Activated CD8-positive, alpha-beta memory T cell treated with anti-CD3 and anti-CD28 coated beads, Interleukin-2, amount 50 U/mL, for 1 hour (primary cell): ENCODE measurements around the gene ZSCAN21.

Experiments
- DNase-seq: peaks from one replicate; pipeline ENCODE4 v3.0.0-alpha.2; 2020; ENCODE audit errors: extremely low read depth

The ZSCAN21 gene

GRCh38 chr7:100027197-100027596, 22.4 kb upstream of the ZSCAN21 start:
- DNase-seq: no peak

- no peak for DNase-seq
Measured at GRCh38 chr7:100029596-100029995, 20.0 kb upstream of the ZSCAN21 start.

GRCh38 chr7:100033526-100033925, 16.0 kb upstream of the ZSCAN21 start:
- no peak for DNase-seq

GRCh38 chr7:100034871-100035510, 14.6 kb upstream of the ZSCAN21 start:
- no peak for DNase-seq

- no peak for DNase-seq
Measured at GRCh38 chr7:100035876-100036275, 13.7 kb upstream of the ZSCAN21 start.

GRCh38 chr7:100038326-100038725, 11.2 kb upstream of the ZSCAN21 start:
- no peak for DNase-seq

GRCh38 chr7:100040575-100040974, 9.0 kb upstream of the ZSCAN21 start:
- no peak for DNase-seq

GRCh38 chr7:100044718-100045117, 4.9 kb upstream of the ZSCAN21 start:
- no peak for DNase-seq

- DNase-seq: no peak
Measured at GRCh38 chr7:100048680-100049079, 894 bp upstream of the ZSCAN21 start.

GRCh38 chr7:100051611-100052010, 2.0 kb downstream of the ZSCAN21 start:
- DNase-seq: no peak

GRCh38 chr7:100053215-100053614, 3.6 kb downstream of the ZSCAN21 start:
- DNase-seq: no peak

- no peak for DNase-seq
Measured at GRCh38 chr7:100057006-100057405, 7.4 kb downstream of the ZSCAN21 start.

- DNase-seq: no peak
Measured at GRCh38 chr7:100059251-100059739, 9.7 kb downstream of the ZSCAN21 start.

- DNase-seq: no peak
Measured at GRCh38 chr7:100061518-100062193, 12.1 kb downstream of the ZSCAN21 start.

GRCh38 chr7:100063376-100063775, 13.8 kb downstream of the ZSCAN21 start:
- no peak for DNase-seq

GRCh38 chr7:100064162-100064561, 14.6 kb downstream of the ZSCAN21 start:
- DNase-seq: no peak

- no peak for DNase-seq
Measured at GRCh38 chr7:100065452-100066186, 16.0 kb downstream of the ZSCAN21 start.

GRCh38 chr7:100066953-100067352, 17.4 kb downstream of the ZSCAN21 start:
- no peak for DNase-seq

- no peak for DNase-seq
Measured at GRCh38 chr7:100069991-100070390, 20.4 kb downstream of the ZSCAN21 start.

- DNase-seq: no peak
Measured at GRCh38 chr7:100071018-100071723, 21.6 kb downstream of the ZSCAN21 start.

GRCh38 chr7:100072462-100072861, 22.9 kb downstream of the ZSCAN21 start:
- DNase-seq: no peak

- DNase-seq: no peak
Measured at GRCh38 chr7:100074841-100075240, 25.3 kb downstream of the ZSCAN21 start.
